Measurements from ENCODE around the gene IFRD2.
"Not testable (repeated sequence)": the region's sequence is repeated elsewhere in the genome, so short reads cannot be mapped to it uniquely, and the experiment has no call there.

IFRD2 gene

GRCh38 chr3:50275996-50276761, 16.1 kb downstream of the IFRD2 start:
- no peak for TF ChIP-seq CTCF (IDR thresholded peaks at IDR 0.05; ENCODE audit: insufficient read depth, missing control alignments)
- no peak for FAIRE-seq
- DNase-seq (ENCODE audit: insufficient read length, low spot score) = no peak

- no peak for TF ChIP-seq CTCF (IDR thresholded peaks at IDR 0.05; ENCODE audit: insufficient read depth, missing control alignments)
- DNase-seq (ENCODE audit: insufficient read length, low spot score) = no peak
- no peak for FAIRE-seq
These were observed 16.9 kb downstream of the IFRD2 start for GRCh38 chr3:50275141-50275995.

GRCh38 chr3:50274371-50275104, 17.7 kb downstream of the IFRD2 start:
- DNase-seq (ENCODE audit: insufficient read length, low spot score) (no peak), FAIRE-seq (no peak)
- TF ChIP-seq CTCF (IDR thresholded peaks at IDR 0.05; ENCODE audit: insufficient read depth, missing control alignments) = peak; percentile 70

- DNase-seq (ENCODE audit: insufficient read length, low spot score) (no peak), FAIRE-seq (no peak)
- TF ChIP-seq CTCF (IDR thresholded peaks at IDR 0.05; ENCODE audit: insufficient read depth, missing control alignments) = no peak
These were observed 18.6 kb downstream of the IFRD2 start for GRCh38 chr3:50273689-50274065.

GRCh38 chr3:50272911-50273688, 19.1 kb downstream of the IFRD2 start:
- peak; percentile 89 for TF ChIP-seq CTCF (IDR thresholded peaks at IDR 0.05; ENCODE audit: insufficient read depth, missing control alignments)
- DNase-seq (ENCODE audit: insufficient read length, low spot score) (peak; percentile 99), FAIRE-seq (no peak)

- not testable (repeated sequence) for DNase-seq (ENCODE audit: insufficient read length, low spot score)
These were observed 19.7 kb downstream of the IFRD2 start for GRCh38 chr3:50272538-50272910.

More at GRCh38 chr3:50272538-50272910, 19.7 kb downstream of the IFRD2 start:
- FAIRE-seq = not testable (repeated sequence)
